HCT116 (cell line): Measurements from ENCODE around the gene HDAC11.

ENCODE experiments used
- SP1 ChIP-seq: IDR thresholded peaks from 2 replicates; pipeline ENCODE4 v1.6.1; 2012; ENCODE audit warnings: low read depth
- YY1 ChIP-seq: IDR thresholded peaks from 2 replicates; pipeline ENCODE4 v1.6.1; 2011; ENCODE audit warnings: low read length, low read depth, moderate library complexity, mild to moderate bottlenecking; ENCODE audit not compliant: insufficient replicate concordance; ENCODE audit errors: extremely low read depth
- TF ChIP-seq, protein P1 (sequence below): IDR thresholded peaks from 2 replicates; pipeline ENCODE4 v1.6.1; 2012

GRCh38 chr3:13501958-13502790 is 22.1 kb downstream of the HDAC11 start:
- TF ChIP-seq YY1: no peak
- TF ChIP-seq SP1: no peak
- TF ChIP-seq, protein P1, sequence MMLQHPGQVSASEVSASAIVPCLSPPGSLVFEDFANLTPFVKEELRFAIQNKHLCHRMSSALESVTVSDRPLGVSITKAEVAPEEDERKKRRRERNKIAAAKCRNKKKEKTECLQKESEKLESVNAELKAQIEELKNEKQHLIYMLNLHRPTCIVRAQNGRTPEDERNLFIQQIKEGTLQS: no peak
